HEK293T (cell line): ENCODE results near the gene DEPP1.

Source experiments
- ARNT ChIP-seq: fragments of 450-650 bp; IDR thresholded peaks from 2 replicates; pipeline ENCODE4 v1.6.1; 2017; ENCODE audit warnings: mild to moderate bottlenecking
- ELF4 ChIP-seq: fragments of 450-650 bp; IDR thresholded peaks from 2 replicates; pipeline ENCODE4 v1.6.1; 2017; ENCODE audit warnings: antibody characterized with exemption
- FOXA1 ChIP-seq: fragments of 450-650 bp; IDR thresholded peaks from 2 replicates; pipeline ENCODE4 v1.6.1; 2016; ENCODE audit warnings: mild to moderate bottlenecking
- FOXK2 ChIP-seq: fragments of 450-650 bp; IDR thresholded peaks from 2 replicates; pipeline ENCODE4 v1.6.1; 2016; ENCODE audit warnings: mild to moderate bottlenecking
- SP1 ChIP-seq: fragments of 450-650 bp; IDR thresholded peaks from 2 replicates; pipeline ENCODE4 v1.6.1; 2017
- TARDBP ChIP-seq: fragments of 450-650 bp; IDR thresholded peaks from 2 replicates; pipeline ENCODE4 v1.6.1; 2016

DNA sequence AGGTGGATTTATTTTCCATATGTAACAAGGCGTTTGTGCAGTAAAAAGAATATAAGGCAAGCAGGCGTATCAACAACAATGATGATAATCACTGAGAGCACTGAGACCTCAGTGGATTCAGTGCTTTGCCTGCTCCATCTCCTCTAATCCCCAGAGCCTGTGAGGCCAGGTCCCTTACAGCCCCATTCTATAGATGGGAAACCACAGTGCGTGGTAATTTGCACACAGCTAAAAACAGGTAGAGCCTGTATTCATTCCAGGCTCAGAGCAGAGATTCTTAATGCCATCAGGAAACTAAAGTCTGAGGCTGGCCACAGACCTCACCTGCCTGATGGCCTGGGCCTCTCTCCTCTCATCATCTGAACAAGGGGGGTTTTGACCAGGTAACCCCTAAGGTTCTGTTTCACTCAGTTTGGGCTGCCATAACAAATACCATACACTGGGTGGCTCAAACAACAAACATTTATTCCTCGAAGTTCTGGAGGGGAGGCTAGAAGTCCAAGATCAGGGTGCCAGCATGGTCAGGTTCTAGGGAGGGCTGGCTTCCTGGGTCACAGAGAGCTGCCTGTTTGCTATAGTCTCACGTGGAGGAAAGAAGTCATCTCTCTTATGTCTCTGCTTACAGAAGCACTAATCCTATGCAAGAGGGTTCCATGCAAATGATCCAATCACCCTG lies 29.3 kb downstream of the DEPP1 start:
- TF ChIP-seq SP1, result no peak
- no peak for TF ChIP-seq TARDBP
- no peak for TF ChIP-seq ELF4
- no peak for TF ChIP-seq FOXK2
- TF ChIP-seq ARNT, result no peak
- TF ChIP-seq FOXA1, result no peak
